ENCODE data around the gene GAB4. TPM values are rescaled to one million over a fixed set of nuclear protein-coding genes. Genes with fewer than 3 reads are reported as not detected.

The GAB4 gene
- total and polyA plus RNA-seq, 2 donors (not counting 3 experiments of a cell fraction or from before 2014, with no cell fraction given) = not detected

GRCh38 chr22:16968218-16968595 is 39.8 kb downstream of the GAB4 start:
- Histone ChIP-seq H3K27ac (ENCODE audit: insufficient read depth, low read depth, low read length) (no peak overlapping the region), H3K9ac (replicated peaks; ENCODE audit: extremely low read depth, insufficient read depth, low read length) (no peak overlapping the region), H4K20me1 (replicated peaks; ENCODE audit: control insufficient read depth, extremely low read depth, insufficient read depth, low read length) (no peaks in the 10 kb centered on the region), H3K4me2 (ENCODE audit: insufficient read depth, low read length) (no peak overlapping the region), H3K79me2 (ENCODE audit: control insufficient read depth, insufficient read depth, low read length) (no peaks in the 10 kb centered on the region), H3K27me3 (ENCODE audit: control insufficient read depth in 2 of 2, insufficient read depth in 2 of 2, low read length in 2 of 2) (no peaks in the 10 kb centered on the region), H2AFZ (ENCODE audit: low read depth, low read length) (no peak overlapping the region), H3K9me1 (replicated peaks; ENCODE audit: control insufficient read depth, extremely low read depth, insufficient read depth, low read length) (no peaks in the 10 kb centered on the region), H3K4me3 (replicated peaks in 1 of 3; ENCODE audit: insufficient read depth in 1 of 3, low read depth in 1 of 3, low read length in 3 of 3) (no peak overlapping the region), H3K4me1 (ENCODE audit: control insufficient read depth, extremely low read depth, insufficient read depth, low read length) (no peaks in the 10 kb centered on the region), H3K36me3 (ENCODE audit: control insufficient read depth in 2 of 2, extremely low read depth in 1 of 2, insufficient read depth in 2 of 2, low read length in 2 of 2) (no peaks in the 10 kb centered on the region), H3K9me3 (replicated peaks; ENCODE audit: control insufficient read depth, insufficient read depth, low read length) (peaks cover 2% of the 10 kb centered on the region)
- FAIRE-seq = no peak
- dilution Hi-C loops (cut with MboI; ENCODE audit: extremely low pct_ligation_motif_present, low sequenced_read_pairs) = no loop called here
- intact Hi-C loops (cut with micrococcal nuclease) = no loop called here
- DNase-seq (ENCODE audit: low read depth, low spot score) = no peak
- CTCF ChIA-PET = no interaction called here
- no peak for TF ChIP-seq POLR2A (IDR thresholded peaks at IDR 0.05; ENCODE audit: low read depth, low read length)
- TF ChIP-seq CTCF (IDR thresholded peaks at IDR 0.05; ENCODE audit: extremely low read depth in 1 of 2, insufficient read depth in 1 of 2, low read depth in 1 of 2, low read length in 2 of 2) = no peak
- TF ChIP-seq MYC (IDR thresholded peaks at IDR 0.05; ENCODE audit: low read depth, low read length) = no peak
- no peak for TF ChIP-seq FOS (IDR thresholded peaks at IDR 0.05; ENCODE audit: borderline replicate concordance, insufficient read depth, low read length)
- no peak for TF ChIP-seq POLR2AphosphoS5 (IDR thresholded peaks at IDR 0.05; ENCODE audit: insufficient read depth, low read depth, low read length)
- TF ChIP-seq GATA2 (IDR thresholded peaks at IDR 0.05; ENCODE audit: insufficient read depth, insufficient read length, low read depth, low read length) = no peak
- TF ChIP-seq MAX (IDR thresholded peaks at IDR 0.05; ENCODE audit: insufficient read depth, insufficient read length) = no peak
- TF ChIP-seq EZH2 (IDR thresholded peaks at IDR 0.05; ENCODE audit: borderline replicate concordance, low read depth, low read length, severe bottlenecking) = no peak
- no peak for TF ChIP-seq JUN (IDR thresholded peaks at IDR 0.05; ENCODE audit: borderline replicate concordance, insufficient read depth, insufficient read length, low read depth)
- BruUV-seq (replicated peaks) = no TSS peak
- POLR2A ChIA-PET = no interaction called here
